GM21786 (cell line): Measurements from ENCODE around the gene AHCYL2.
"Not testable (repeated sequence)": the region's sequence is repeated elsewhere in the genome, so short reads cannot be mapped to it uniquely, and the experiment has no call there.

Experiments used
- ATAC-seq: cut with Tn5 transposase; IDR thresholded peaks from one replicate; pipeline ENCODE4 v1.9.1; 2021; ENCODE audit not compliant: unreplicated experiment

AHCYL2 gene

DNA sequence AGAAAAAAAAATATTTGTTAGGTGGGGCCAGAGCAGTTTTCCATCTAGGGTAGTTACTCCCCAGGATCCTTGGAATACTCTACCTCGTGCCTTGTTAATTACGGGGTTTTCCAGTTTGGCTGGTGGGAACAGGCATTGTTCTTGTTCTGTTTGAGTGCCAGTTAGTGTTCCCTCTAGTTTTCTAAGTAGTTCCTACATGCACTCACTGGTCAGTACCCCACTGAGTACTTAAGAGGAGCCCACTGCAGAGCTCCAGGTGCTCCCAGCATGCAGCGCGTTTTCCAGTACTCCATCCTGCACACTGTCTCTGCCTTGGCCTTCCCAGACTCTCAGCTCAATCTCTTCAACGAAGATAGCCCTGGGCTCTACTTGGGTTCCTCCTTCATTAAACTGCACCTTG, 58.0 kb downstream of the AHCYL2 start:
- no peak for ATAC-seq

DNA sequence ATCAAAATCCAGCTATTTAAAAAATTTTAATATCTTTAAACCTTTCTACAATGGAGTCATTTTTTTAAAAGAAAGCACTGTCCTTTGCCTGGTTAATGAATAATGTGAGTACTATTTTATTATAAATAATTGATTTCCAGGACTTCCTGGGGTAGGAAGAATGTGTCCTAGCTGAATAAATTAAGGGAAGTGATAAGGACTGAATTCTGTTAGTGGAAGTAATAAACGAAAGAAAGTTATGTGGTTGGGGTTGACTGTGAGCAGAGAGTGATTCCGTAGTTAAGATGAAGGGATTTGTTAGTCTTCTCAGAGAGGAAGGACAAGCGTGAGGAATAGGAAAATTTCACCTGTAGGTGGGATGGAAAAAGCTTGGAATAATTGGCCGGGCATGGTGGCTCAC, 59.1 kb downstream of the AHCYL2 start:
- no peak for ATAC-seq

DNA sequence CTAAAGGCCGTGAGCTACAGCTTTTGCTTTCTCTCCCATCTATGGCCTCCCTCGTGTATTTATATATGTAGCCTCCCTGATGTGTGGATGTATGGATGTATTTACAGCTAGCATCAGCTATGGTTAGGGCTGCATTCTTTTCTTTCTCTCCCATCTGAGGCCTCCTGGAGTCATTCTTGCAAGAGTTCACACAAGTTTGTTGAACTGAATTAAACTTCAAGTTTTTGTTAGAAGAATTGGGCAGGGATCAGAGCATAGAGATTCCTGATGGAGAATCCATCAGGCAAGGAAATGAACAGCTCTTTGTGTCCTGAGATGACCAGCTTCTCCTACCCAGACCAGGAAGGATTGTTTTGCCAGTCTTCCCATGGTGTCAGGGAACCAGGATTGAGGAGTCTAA, 60.3 kb downstream of the AHCYL2 start:
- no peak for ATAC-seq

DNA sequence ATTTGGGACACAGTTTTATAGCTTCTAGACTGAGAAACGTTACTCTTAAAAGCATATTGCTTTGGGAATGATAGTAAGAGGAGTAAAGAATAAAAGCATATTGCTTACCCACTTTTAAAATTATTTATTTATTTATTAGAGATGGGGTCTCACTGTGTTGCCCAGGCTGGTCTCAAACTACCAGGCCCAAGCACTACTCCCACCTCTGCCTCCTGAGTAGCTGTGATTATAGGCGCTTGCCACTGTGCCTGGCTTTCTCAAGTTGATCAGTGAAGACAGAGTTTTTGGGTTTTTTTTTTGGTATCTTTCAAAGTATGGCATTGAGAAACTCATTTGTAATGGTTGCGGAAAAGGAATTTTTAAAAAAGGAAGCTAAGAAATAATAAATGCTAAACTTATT, 68.0 kb downstream of the AHCYL2 start:
- no peak for ATAC-seq

DNA sequence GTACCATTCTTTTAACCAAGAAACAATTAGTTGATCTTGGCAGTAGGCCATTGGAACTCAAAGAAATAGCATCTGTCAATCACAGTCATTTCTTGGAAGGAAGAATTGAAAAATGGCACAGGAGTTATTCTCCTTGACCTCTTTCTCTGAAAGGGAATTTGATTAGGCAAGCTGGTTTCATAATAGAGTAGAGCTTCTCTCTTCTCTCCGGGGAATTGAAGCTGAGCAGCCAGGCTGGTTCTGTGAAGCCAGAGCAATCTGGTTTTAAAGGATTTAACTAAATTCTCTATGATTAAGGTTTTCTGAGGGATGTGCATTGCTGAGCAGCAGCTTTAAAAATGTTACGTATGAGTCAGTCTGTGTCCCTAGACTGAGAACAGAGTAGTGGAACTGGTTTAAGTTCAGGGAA, 70.2 kb downstream of the AHCYL2 start:
- no peak for ATAC-seq

DNA sequence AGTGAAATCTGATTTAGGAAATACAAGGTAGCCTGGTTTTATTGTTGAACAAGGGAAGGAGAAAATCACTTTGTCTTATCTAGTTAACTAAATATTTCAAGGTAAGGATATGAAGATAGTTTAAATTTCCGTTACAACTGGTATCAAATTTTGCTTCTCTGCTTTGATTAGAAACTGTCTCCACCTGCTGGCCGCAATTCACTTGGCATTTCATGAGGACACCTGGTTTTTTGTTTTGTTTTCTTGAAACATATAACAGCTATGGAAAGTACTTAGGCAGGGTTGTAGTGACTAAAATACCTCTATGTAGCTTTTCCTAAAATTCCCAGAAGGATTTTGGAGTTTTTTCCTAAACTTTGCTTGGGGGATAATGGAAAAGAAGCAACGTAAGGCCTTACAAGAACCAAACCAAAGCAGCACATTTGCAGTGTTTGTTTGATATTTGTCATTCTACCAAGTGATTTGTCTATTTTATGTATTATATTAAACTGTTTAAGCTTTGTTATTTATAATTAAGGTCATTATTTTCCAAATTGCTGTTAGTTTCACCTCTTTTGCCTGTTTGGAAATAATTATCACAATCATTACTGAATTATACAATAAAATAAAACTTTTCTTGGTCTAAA, 73.6 kb downstream of the AHCYL2 start:
- no peak for ATAC-seq

DNA sequence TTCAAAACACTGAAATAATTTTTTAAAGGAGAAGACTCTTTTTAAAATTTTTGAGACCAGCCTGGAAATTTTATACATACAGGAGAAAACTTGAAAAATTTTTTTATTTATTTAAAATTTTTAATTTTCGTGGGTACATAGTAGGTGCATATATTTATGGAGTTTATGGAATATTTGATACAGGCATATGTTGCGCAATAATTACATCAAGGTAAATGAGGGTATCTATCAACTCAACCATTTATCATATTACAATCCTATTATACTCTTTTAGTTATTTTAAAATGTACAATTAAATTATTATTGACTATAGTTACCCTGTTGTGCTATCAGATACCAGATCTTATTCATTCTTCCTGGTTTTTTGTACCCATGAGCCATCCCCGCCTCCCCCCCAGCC, 75.1 kb downstream of the AHCYL2 start:
- no peak for ATAC-seq

DNA sequence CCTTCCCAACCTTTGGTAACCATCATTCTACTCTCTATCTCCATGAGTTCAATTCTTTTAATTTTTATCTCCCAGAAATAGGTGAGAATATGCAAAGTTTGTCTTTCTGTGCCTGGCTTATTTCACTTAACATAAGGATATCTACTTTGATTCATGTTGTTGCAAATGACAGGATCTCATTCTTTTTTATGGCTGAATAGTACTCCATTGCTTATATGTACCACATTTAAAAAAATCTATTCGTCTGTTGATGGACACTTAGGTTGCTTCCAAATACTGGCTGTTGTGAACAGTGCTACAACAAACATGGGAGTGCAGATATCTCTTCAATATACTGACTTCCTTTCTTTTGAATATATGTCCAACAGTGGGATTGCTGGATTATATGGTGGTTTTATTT, 75.5 kb downstream of the AHCYL2 start:
- not testable (repeated sequence) for ATAC-seq

DNA sequence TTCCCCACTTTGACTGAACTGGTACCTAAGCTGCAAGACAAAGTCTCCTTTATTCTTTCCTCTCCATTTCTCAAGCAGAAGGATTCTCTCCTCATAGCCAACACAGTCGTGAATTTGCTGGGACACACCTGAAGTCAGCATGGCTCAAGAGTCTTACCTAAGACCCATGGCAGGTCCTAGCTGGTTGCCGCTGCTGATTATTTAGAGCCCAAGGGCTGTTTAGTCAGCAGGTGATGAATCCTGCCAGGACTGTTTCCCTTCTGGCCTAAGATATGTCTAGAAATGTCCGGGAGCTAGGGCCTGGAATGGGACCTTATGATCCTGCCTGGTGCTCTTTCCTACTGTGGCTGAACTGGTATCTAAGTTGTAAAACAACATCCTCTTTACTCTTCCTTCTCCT, 82.8 kb downstream of the AHCYL2 start:
- ATAC-seq: no peak

DNA sequence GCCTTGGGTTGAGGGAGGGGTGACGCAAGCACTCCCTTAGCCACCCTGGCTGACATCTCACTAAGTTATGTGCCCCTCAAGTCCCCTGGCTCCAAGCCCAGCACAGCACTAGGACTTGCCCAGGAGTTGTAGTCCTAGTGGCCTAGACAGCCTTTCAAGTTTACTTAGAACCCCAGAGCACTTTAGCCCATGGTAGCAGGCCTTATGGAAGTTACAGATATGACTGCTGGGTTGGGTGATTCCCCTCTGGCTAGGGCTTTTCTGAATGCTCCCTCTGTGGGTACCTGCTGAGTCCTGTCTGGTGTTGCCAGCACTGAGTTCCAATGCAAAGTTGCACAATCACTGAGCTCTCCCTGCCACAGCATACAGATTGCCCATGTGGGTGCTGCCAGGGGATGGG, 83.2 kb downstream of the AHCYL2 start:
- ATAC-seq: no peak

DNA sequence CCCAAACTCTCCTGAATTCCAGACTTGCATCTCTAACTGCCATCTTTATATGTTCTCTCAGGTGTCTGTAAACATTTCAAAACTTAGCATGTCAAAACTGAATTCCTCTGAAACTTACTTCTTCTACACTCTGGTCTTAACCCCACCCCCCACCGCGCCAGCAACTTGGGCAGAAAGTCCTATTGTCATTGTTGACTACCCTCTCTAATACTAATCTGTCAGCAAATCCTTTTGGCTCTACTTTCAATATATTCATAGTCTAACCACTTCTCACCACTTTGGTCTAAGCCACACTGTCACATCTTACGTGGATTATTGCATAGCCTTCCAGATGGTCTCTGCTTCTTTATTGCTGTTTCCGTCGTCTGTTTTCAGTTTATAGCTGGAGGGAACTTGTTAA, 86.6 kb downstream of the AHCYL2 start:
- no peak for ATAC-seq

DNA sequence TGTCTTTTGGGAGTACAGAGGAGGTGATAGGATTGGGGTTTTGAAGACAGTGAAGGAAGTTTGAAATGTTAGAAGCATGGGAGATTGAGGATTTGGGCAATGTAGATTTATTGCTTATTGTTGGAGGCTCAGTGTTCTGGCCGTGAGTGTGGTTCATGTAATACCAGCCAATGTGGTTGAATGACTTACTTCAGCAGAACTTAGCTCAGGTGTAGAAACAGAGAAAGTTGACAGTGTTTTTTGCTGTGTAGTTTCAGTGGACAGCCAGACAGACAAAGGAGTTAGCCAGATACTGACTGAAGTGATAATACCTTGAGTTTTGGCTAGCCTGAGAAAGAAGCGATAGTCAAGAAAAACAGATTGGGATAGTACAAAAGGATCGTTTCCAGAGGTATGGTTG, 88.5 kb downstream of the AHCYL2 start:
- no peak for ATAC-seq

DNA sequence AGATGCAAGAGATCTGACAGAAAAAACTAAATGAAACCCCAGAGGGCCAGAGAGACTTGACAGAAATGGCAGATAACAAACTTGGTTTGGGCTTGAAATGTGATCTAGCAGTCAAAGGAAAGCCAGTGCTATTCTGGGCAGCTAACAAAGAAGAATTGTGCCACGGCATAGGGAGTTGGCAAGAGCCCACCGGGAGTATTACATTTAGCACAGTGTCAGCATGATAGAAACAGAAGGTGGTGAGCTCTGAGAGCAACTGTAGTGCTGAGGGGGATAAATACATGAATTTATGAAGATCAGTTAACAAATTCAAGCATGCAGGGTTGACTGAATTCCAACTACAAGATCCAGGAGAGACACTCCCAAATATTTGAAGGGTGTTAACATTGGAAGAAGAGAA, 91.1 kb downstream of the AHCYL2 start:
- ATAC-seq: no peak

DNA sequence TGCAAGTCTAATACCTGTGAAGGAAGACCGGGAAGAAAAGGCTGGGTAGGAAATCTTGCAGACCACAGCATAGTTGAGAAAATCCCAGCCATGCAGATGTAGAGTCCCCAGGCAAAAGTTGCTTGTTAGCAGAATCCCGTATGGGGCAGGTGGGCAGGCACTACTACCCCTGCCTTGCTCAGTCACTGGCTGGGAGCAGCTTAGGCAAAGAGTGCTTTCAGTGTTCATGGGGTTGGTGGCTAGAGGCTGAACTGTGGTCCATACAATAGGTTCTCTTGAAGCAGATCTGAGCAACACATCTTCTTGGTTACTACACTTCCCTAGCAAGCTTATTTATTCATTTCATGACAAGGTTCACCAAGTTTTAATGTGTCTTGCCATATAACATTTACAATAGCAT, 92.6 kb downstream of the AHCYL2 start:
- no peak for ATAC-seq

DNA sequence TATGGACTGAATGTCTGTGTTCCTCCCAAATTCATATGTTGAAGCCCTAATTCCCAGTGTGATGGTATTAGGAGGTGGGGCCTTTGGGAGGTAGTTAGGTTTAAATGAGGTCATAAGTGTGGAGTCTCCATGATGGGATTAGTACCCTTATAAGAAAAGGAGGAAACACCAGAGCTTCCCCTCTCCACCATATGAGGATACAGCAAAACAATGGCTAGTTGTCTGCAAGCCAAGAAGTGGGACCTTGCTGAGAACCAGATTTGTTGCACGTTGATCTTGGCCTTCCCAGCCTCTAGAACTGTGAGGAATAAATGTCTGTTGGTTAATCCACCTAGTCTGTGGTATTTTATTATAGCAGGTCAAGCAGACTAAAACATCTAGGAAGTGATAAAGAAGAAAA, 102.2 kb downstream of the AHCYL2 start:
- no peak for ATAC-seq

DNA sequence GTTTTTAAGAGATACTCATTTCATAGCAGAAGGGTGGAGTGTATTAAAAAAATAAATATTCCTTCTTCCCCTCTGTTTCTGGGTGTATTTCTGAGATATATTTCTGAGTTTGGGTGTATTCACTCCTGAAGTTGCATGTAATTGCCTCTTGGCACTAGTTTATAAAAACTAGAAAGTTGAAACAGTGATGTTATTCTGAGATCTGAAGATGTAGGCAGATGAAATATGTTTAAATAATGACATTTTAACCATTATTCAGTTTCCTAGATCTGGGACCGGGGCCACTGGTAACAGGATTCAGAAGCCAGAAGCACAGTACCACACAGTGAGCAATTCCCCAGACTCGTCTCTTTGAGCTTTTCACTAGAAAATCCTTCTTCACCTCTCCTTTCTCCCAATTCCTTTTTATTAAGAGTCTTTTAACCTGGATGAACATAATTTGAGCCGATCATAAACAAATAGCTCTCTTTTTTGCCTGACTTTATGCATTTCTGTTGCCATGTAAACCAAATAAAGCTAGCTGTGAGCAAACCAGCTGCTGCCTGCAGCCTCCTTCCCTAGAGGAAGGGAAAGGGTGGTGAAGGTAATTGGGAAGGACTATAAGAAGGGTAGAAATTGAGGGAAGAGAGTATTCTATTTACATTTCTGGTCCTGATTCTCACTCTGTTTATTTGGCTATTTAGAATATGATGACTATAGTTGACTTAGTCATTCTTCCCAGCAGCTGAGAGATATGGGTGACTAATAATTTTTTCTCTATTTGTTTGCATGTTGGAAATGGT, 107.6 kb downstream of the AHCYL2 start:
- no peak for ATAC-seq

DNA sequence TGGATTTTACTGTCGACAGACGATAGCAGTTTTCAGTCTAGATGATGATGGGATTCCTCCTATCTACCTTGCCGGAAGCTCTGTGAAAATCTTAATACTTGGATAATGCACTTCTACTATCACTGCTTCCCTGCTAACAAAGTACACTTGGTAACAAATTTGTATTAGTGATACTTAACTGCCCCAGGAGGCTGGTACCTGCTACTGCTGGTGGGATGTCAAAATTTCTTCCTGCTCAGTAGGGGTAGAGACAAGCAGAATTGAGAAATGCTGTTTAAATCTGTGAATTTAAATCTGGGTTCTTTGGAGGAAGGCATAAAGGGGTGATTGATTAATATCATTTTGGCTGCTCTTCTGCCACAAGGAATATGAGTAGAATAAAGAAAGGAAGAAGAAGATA, 109.6 kb downstream of the AHCYL2 start:
- no peak for ATAC-seq

DNA sequence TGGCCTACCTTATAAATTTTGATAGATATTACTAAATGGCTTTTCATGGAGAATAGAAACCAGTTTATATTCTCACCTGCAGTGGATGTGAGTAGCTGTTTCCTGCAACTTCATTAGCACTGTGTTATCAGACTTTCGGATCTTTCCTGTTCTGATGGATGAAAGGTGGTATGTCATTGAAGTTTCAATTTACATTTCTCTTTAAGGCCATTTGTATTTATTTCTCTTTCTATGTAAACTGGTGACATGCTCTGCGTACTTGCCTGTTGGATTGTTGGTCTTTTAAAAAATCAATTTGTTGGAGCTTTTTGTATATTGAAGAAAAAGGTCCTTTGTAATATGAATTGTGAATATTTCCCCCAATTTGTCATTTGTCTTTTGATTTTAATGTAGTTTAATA, 113.6 kb downstream of the AHCYL2 start:
- no peak for ATAC-seq

DNA sequence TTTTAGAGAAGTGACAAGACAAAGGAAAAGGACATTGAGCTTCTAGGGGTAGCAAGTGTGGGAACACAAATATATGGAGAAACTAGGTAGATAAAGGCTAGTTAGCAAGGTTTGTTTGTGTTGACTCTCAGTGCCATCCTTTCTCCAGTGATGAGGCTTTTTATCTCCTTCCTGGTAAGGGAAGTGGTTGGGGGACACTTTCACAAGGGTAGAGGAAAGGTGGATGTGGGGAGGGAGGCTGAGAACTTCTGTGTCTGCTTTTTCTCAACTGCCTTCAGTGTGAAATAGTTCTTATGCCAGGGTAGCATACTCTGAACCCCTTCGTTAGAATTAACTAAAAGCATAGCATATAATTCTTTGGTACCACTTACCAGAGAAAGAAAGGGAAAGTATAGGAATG, 116.4 kb downstream of the AHCYL2 start:
- ATAC-seq: no peak

DNA sequence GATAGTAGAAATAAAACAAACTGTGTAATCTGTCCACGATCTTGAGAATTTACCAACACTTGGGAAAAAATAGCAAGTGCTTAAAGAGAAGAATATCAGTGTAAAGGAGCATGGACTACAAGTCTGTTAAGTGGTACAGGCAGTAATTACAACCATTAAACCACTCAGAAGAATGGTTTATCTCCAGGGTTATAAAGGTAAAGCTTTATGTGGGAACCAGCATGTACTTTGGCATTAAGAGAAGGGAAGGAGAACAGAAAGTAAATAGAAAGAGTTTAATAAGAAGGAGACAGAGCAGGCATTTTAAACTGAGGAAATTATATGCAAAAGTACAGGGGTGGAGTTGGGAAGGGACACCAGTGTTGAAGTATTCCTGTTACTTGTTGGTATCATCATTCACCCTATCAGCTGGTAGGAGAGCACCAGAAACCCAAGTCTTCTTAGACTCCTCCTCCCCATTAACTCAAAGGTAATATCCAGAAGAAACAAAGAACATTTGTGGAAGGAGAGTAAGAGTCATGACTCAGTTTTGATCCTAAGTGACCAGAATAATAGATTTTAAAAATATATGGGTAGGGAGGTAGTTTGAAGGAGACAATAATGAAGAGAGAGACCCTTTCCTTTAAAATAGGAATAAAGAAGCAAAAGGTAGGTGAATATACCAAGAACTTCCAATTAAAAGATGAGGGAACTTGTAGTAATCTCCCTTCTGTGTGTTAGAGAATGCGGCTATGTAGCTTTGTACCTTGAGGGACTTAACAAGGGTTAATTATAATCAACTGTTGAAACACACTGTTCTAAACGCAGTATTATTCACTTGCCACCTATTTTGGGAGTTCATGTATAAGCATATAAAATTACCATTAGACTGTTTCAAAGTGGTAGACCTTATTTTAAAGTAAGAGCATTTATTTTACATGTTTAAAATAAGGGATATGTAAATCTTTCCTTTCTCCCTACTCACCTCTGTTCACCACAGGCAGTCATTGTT, 117.3 kb downstream of the AHCYL2 start:
- no peak for ATAC-seq

DNA sequence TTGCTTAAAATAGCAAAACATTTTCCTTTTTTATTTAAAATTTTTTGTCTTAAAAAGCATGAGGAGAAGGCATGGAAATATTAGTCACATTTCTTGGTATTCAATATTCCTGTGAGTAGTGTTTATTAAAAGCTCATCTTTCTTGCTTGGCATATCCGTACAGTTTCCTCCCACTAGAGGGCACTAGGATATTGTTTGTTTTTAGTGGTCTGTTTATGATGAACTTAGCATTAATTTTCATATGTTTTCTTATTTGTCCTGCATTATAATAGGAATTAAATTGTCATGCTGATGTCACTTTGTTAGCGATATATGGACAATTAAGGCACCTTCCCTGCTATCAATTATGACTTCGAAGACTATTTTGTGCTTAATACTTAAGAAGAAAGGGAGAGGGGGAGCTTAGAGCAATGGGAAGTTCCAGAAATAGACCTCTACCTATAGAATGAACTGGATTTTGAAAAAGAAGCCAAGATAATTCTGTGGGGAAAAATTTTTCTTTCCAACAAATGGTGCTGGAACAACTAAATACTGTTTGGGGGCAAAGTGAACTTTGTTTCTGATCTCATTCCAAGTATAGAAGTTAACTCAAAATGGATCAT, 118.4 kb downstream of the AHCYL2 start:
- no peak for ATAC-seq
